Neural cell (in vitro differentiated cells): ENCODE results near the gene TLNRD1. TPM values are rescaled to one million over a fixed set of nuclear protein-coding genes. Genes with fewer than 3 reads are reported as not detected.

Source experiments
- H2AFZ ChIP-seq: fragments of 200-600, 300-800 bp; sonication (generic), shearing (Covaris generic); 2 replicates; pipeline ENCODE4 v1.6.0; 2014; ENCODE audit warnings: low read depth, mild to moderate bottlenecking, antibody characterized with exemption, low read length, moderate library complexity
- H3F3A ChIP-seq: fragments of 200-600 bp; shearing (Covaris generic); 2 replicates; pipeline ENCODE4 v1.6.1; 2016; ENCODE audit warnings: mild to moderate bottlenecking, moderate library complexity, mixed read lengths, antibody characterized with exemption, low read length; ENCODE audit not compliant: insufficient read depth, poor library complexity, severe bottlenecking
- H3K27ac ChIP-seq: fragments of 200-600, 300-800 bp; sonication (generic), shearing (Covaris generic); 2 replicates; pipeline ENCODE4 v1.5.1; 2014; ENCODE audit warnings: mild to moderate bottlenecking, low read length, moderate library complexity
- H3K27me3 ChIP-seq: fragments of 300-800, 200-600 bp; sonication (generic), shearing (Covaris generic); 2 replicates; pipeline ENCODE4 v1.6.0; 2014; ENCODE audit warnings: mild to moderate bottlenecking, low read depth, low read length, moderate library complexity; ENCODE audit not compliant: insufficient read depth
- H3K36me3 ChIP-seq: fragments of 300-800, 200-600 bp; sonication (generic), shearing (Covaris generic); 2 replicates; pipeline ENCODE4 v1.5.1; 2014; ENCODE audit warnings: mild to moderate bottlenecking, antibody characterized with exemption, low read length, moderate library complexity; ENCODE audit not compliant: insufficient read depth
- H3K4me2 ChIP-seq: fragments of 300-800, 200-600 bp; sonication (generic), shearing (Covaris generic); 2 replicates; pipeline ENCODE4 v1.6.0; 2014; ENCODE audit warnings: mild to moderate bottlenecking, low read length
- H3K4me3 ChIP-seq: fragments of 300-800, 200-600 bp; sonication (generic), shearing (Covaris generic); 2 replicates; pipeline ENCODE4 v1.5.1; 2014; ENCODE audit warnings: mild to moderate bottlenecking, low read length, moderate library complexity
- H3K79me2 ChIP-seq: fragments of 200-600 bp; shearing (Covaris generic); replicated peaks from 2 replicates; pipeline ENCODE4 v1.6.0; 2014; ENCODE audit warnings: mild to moderate bottlenecking, low read length, moderate library complexity; ENCODE audit not compliant: insufficient read depth
- H3K9ac ChIP-seq: fragments of 300-800, 200-600 bp; sonication (generic), shearing (Covaris generic); 2 replicates; pipeline ENCODE4 v1.6.1; 2016; ENCODE audit warnings: mild to moderate bottlenecking, low read length, mixed read lengths
- H3K9me2 ChIP-seq: fragments of 200-600 bp; shearing (Covaris generic); 2 replicates; pipeline ENCODE4 v1.6.1; 2016; ENCODE audit warnings: mild to moderate bottlenecking, low read length, mixed read lengths; ENCODE audit not compliant: insufficient read depth
- H3K9me3 ChIP-seq: fragments of 200-600, 300-800 bp; sonication (generic), shearing (Covaris generic); 2 replicates; pipeline ENCODE4 v1.6.1; 2016; ENCODE audit warnings: mild to moderate bottlenecking, mixed run types, low read length, moderate library complexity, mixed read lengths
- H4K20me1 ChIP-seq: fragments of 200-600 bp; shearing (Covaris generic); 2 replicates; pipeline ENCODE4 v1.6.1; 2016; ENCODE audit warnings: mild to moderate bottlenecking, mixed run types; ENCODE audit not compliant: insufficient read depth
- CTCF ChIP-seq: fragments of 450-650 bp; IDR thresholded peaks from 2 replicates; pipeline ENCODE4 v1.5.1; 2014; ENCODE audit warnings: antibody characterized with exemption, mild to moderate bottlenecking, moderate library complexity; ENCODE audit not compliant: poor library complexity, severe bottlenecking
- EP300 ChIP-seq: fragments of 450-650 bp; conservative IDR thresholded peaks from 2 replicates; pipeline ENCODE4 v1.6.1; 2014; ENCODE audit warnings: antibody characterized with exemption, mild to moderate bottlenecking, moderate library complexity; ENCODE audit not compliant: poor library complexity, severe bottlenecking
- EZH2 ChIP-seq: fragments of 200-600, 300-800 bp; shearing (Covaris generic), sonication (generic); IDR thresholded peaks from 2 replicates; pipeline ENCODE4 v1.6.1; 2014; ENCODE audit warnings: antibody characterized with exemption, low read length, borderline replicate concordance, mild to moderate bottlenecking; ENCODE audit not compliant: insufficient read depth, poor library complexity, severe bottlenecking
- MXI1 ChIP-seq: fragments of 450-650 bp; conservative IDR thresholded peaks from 2 replicates; pipeline ENCODE4 v1.6.1; 2014; ENCODE audit warnings: antibody characterized with exemption, mild to moderate bottlenecking; ENCODE audit not compliant: poor library complexity, severe bottlenecking
- POLR2AphosphoS5 ChIP-seq: IDR thresholded peaks from 2 replicates; pipeline ENCODE4 v1.6.1; 2012
- RAD21 ChIP-seq: fragments of 450-650 bp; conservative IDR thresholded peaks from 2 replicates; pipeline ENCODE4 v1.6.1; 2014; ENCODE audit warnings: antibody characterized with exemption, mild to moderate bottlenecking, moderate library complexity
- REST ChIP-seq: IDR thresholded peaks from 2 replicates; pipeline ENCODE4 v1.6.1; 2012; ENCODE audit warnings: borderline replicate concordance
- SMC3 ChIP-seq: fragments of 450-650 bp; conservative IDR thresholded peaks from 2 replicates; pipeline ENCODE4 v1.6.1; 2014; ENCODE audit warnings: antibody characterized with exemption, mild to moderate bottlenecking, moderate library complexity; ENCODE audit not compliant: poor library complexity
- TAF1 ChIP-seq: IDR thresholded peaks from 2 replicates; pipeline ENCODE4 v1.6.1; 2012; ENCODE audit warnings: low read depth
- polyA plus RNA-seq: library from polyadenylated mRNA; depleted of rRNA; stranded (reverse); fragments of >200 nt; gene quantifications from 2 replicates; pipeline ENCODE4 v1.2.3, GENCODE V29; 2014

TLNRD1 gene
- polyA plus RNA-seq, 1 donor from 2014 or later, result 8.2 TPM

- Histone ChIP-seq H4K20me1 (no peaks in the 10 kb centered on the region), H3K27ac (no peak overlapping the region), H3K4me3 (peak overlapping the region; percentile 31), H2AFZ (no peak overlapping the region), H3K4me2 (no peak overlapping the region), H3K36me3 (no peaks in the 10 kb centered on the region), H3K79me2 (peaks cover 63% of the 10 kb centered on the region), H3K27me3 (no peaks in the 10 kb centered on the region), H3K9ac (no peak overlapping the region), H3K9me3 (no peaks in the 10 kb centered on the region), H3F3A (no peaks in the 10 kb centered on the region), H3K9me2 (no peaks in the 10 kb centered on the region)
- TF ChIP-seq TAF1 (no peak), CTCF (no peak), EZH2 (no peak), RAD21 (no peak)
Observed at GRCh38 chr15:80986487-80986886, 14.2 kb upstream of the TLNRD1 start.

- no peaks in the 10 kb centered on the region for H3F3A ChIP-seq
- H3K27me3 ChIP-seq, result no peaks in the 10 kb centered on the region
- no peak for TF ChIP-seq EZH2
- TF ChIP-seq TAF1, result no peak
- no peak for TF ChIP-seq POLR2AphosphoS5
- no peak for TF ChIP-seq EP300
- TF ChIP-seq CTCF, result no peak
- no peak for TF ChIP-seq RAD21
- TF ChIP-seq REST, result no peak
- TF ChIP-seq MXI1, result no peak
- TF ChIP-seq SMC3, result no peak
- no peaks in the 10 kb centered on the region for H3K36me3 ChIP-seq
- peak overlapping the region; percentile 95 for H3K9ac ChIP-seq
- H2AFZ ChIP-seq, result peak overlapping the region; percentile 97
- peak overlapping the region; percentile 84 for H3K27ac ChIP-seq
- H3K9me3 ChIP-seq, result no peaks in the 10 kb centered on the region
- H4K20me1 ChIP-seq, result no peaks in the 10 kb centered on the region
- peak overlapping the region; percentile 94 for H3K4me2 ChIP-seq
- peak overlapping the region; percentile 91 for H3K4me3 ChIP-seq
- no peaks in the 10 kb centered on the region for H3K9me2 ChIP-seq
- peaks cover 54% of the 10 kb centered on the region for H3K79me2 ChIP-seq
Observed at GRCh38 chr15:80988148-80988796, 12.5 kb upstream of the TLNRD1 start.
